Astrocyte (in vitro differentiated cells and primary cell): Measurements from ENCODE around the gene SCAMP1.
"Not testable (repeated sequence)": the region's sequence is repeated elsewhere in the genome, so short reads cannot be mapped to it uniquely, and the experiment has no call there.

Experiments
- EZH2 ChIP-seq: IDR thresholded peaks from 2 replicates; pipeline ENCODE4 v1.6.1; 2012; ENCODE audit warnings: mild to moderate bottlenecking, low read length, inconsistent platforms; ENCODE audit not compliant: insufficient read depth
- TF ChIP-seq, protein P1 (sequence below): IDR thresholded peaks from 2 replicates; pipeline ENCODE4 v1.5.1; 2011; ENCODE audit warnings: low read depth, mild to moderate bottlenecking, inconsistent platforms, low read length, moderate library complexity; ENCODE audit not compliant: insufficient read depth

DNA sequence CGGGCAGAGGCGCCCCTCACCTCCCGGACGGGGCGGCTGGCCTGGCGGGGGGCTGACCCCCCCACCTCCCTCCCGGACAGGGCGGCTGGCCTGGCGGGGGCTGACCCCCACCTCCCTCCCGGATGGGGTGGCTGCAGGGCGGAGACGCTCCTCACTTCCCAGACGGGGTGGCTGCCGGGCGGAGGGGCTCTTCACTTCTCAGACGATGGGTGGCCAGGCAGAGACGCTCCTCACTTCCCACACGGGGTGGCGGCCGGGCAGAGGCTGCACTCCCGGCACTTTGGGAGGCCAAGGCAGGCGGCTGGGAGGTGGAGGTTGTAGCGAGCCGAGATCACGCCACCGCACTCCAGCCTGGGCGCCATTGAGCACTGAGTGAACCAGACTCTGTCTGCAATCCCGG is 30.9 kb downstream of the SCAMP1 start:
- TF ChIP-seq, protein P1, sequence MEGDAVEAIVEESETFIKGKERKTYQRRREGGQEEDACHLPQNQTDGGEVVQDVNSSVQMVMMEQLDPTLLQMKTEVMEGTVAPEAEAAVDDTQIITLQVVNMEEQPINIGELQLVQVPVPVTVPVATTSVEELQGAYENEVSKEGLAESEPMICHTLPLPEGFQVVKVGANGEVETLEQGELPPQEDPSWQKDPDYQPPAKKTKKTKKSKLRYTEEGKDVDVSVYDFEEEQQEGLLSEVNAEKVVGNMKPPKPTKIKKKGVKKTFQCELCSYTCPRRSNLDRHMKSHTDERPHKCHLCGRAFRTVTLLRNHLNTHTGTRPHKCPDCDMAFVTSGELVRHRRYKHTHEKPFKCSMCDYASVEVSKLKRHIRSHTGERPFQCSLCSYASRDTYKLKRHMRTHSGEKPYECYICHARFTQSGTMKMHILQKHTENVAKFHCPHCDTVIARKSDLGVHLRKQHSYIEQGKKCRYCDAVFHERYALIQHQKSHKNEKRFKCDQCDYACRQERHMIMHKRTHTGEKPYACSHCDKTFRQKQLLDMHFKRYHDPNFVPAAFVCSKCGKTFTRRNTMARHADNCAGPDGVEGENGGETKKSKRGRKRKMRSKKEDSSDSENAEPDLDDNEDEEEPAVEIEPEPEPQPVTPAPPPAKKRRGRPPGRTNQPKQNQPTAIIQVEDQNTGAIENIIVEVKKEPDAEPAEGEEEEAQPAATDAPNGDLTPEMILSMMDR = not testable (repeated sequence)
- TF ChIP-seq EZH2 = not testable (repeated sequence)
